Osteocyte (in vitro differentiated cells): ENCODE results near the gene PKDREJ. TPM values are rescaled to one million over a fixed set of nuclear protein-coding genes. Genes with fewer than 3 reads are reported as not detected.

Experiments used
- DNase-seq: peaks from one replicate; pipeline ENCODE4 v3.0.0; 2021; ENCODE audit warnings: mixed read lengths; ENCODE audit not compliant: unreplicated experiment; ENCODE audit errors: extremely low spot score
- H3K27ac Mint-ChIP-seq: one replicate; pipeline ENCODE4 v1.8.0; 2021; ENCODE audit warnings: mild to moderate bottlenecking, mixed read lengths; ENCODE audit not compliant: unreplicated experiment
- H3K27me3 Mint-ChIP-seq: one replicate; pipeline ENCODE4 v1.8.0; 2021; ENCODE audit warnings: mixed read lengths; ENCODE audit not compliant: unreplicated experiment
- H3K36me3 Mint-ChIP-seq: one replicate; pipeline ENCODE4 v1.8.0; 2021; ENCODE audit warnings: mixed read lengths; ENCODE audit not compliant: unreplicated experiment
- H3K4me1 Mint-ChIP-seq: one replicate; pipeline ENCODE4 v1.8.0; 2021; ENCODE audit warnings: mixed read lengths; ENCODE audit not compliant: unreplicated experiment
- H3K4me3 Mint-ChIP-seq: one replicate; pipeline ENCODE4 v1.8.0; 2021; ENCODE audit warnings: mild to moderate bottlenecking, moderate library complexity, mixed read lengths; ENCODE audit not compliant: unreplicated experiment
- H3K9me3 Mint-ChIP-seq: one replicate; pipeline ENCODE4 v1.8.0; 2021; ENCODE audit warnings: mixed read lengths; ENCODE audit not compliant: unreplicated experiment
- total RNA-seq: library from RNA; stranded (reverse); gene quantifications from 2 replicates; pipeline ENCODE4 v1.2.1, GENCODE V29; 2021
- TF ChIP-seq, protein P1 (sequence below): fragments of 200-600 bp; sonication (generic); IDR thresholded peaks from 2 replicates; pipeline ENCODE4 v1.5.0; 2021; ENCODE audit warnings: antibody characterized with exemption, mild to moderate bottlenecking, moderate library complexity

PKDREJ gene
- total RNA-seq, 1 donor from 2014 or later: not detected

DNA sequence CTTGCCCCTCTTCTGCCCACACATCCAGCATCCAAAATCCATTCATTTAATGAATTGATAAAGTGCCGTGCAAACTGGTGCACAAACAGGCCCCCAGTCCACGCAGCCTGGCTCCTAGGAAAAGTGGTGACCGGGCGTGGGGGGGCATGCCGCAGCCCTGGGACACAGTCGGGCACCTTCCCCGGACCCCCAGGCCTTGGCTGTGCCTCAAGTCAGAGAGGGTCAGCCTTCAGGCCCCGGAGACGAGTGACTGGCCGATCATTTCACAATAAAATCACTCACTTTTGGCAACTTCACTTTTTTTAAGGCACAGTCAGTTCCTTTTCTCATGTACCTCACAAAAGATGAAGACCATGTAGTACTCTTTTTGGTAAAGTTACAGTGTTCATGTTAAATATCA, 21.1 kb downstream of the PKDREJ start:
- H3K4me1 Mint-ChIP-seq: peaks cover 6% of the 10 kb centered on the region
- H3K9me3 Mint-ChIP-seq: no peaks in the 10 kb centered on the region
- H3K4me3 Mint-ChIP-seq: no peak overlapping the region
- no peak for DNase-seq
- H3K36me3 Mint-ChIP-seq: peaks cover 12% of the 10 kb centered on the region
- TF ChIP-seq, protein P1, sequence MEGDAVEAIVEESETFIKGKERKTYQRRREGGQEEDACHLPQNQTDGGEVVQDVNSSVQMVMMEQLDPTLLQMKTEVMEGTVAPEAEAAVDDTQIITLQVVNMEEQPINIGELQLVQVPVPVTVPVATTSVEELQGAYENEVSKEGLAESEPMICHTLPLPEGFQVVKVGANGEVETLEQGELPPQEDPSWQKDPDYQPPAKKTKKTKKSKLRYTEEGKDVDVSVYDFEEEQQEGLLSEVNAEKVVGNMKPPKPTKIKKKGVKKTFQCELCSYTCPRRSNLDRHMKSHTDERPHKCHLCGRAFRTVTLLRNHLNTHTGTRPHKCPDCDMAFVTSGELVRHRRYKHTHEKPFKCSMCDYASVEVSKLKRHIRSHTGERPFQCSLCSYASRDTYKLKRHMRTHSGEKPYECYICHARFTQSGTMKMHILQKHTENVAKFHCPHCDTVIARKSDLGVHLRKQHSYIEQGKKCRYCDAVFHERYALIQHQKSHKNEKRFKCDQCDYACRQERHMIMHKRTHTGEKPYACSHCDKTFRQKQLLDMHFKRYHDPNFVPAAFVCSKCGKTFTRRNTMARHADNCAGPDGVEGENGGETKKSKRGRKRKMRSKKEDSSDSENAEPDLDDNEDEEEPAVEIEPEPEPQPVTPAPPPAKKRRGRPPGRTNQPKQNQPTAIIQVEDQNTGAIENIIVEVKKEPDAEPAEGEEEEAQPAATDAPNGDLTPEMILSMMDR: no peak
- no peak overlapping the region for H3K27ac Mint-ChIP-seq
- no peaks in the 10 kb centered on the region for H3K27me3 Mint-ChIP-seq

DNA sequence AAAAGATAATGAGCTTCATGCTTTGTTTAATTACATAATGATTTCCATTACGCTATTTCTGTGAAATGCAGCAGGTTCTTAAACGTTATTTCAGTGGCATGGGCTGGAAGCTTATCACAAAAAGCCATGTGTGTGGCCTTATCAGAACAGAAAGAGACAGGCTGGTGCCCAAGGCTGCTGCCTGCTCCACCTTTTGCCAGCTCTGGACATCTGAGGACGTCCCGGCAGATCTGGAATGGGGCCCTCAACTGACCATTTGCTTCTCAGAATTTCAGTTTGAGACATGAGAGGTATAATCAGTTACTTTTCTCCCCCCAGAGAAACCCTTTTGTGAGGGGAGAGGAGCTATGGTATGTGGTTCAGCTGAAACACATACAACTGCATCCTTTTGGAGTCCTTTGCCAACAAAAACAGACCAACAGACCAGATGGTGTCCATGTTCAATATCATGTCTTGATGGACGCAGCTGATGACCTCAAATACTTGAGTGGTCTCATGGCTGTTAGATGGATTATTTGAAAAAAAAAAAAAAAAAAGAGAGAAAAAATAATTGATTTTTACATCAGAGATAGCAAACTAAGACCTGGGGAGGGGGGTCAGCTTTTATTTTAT, 21.6 kb downstream of the PKDREJ start:
- DNase-seq: no peak
- Mint-ChIP-seq H3K4me3 (no peak overlapping the region), H3K36me3 (peaks cover 18% of the 10 kb centered on the region), H3K4me1 (peaks cover 5% of the 10 kb centered on the region), H3K27ac (no peak overlapping the region), H3K9me3 (no peaks in the 10 kb centered on the region), H3K27me3 (no peaks in the 10 kb centered on the region)
- TF ChIP-seq, protein P1: no peak

DNA sequence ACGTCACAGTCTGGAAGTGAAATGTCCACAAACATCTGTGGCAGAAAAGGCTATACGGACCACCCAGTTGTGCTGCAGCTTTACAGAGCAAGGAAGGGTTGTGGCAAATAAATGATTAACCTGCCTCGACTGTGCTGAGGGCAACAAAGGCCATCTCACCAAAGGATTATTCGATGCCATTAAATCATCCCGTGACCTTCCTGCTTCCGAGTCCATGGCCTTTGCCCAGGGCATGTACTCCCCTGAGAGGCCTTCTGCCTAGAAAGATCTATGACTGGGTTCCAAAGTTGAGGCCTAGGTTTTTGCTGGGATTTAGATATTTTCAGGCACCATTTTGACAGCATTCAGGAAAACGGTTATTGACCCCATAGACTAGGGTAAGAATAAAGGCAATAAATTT, 22.2 kb downstream of the PKDREJ start:
- TF ChIP-seq, protein P1: no peak
- Mint-ChIP-seq H3K9me3 (no peaks in the 10 kb centered on the region), H3K27ac (no peak overlapping the region), H3K27me3 (no peaks in the 10 kb centered on the region), H3K4me3 (no peak overlapping the region), H3K36me3 (peaks cover 19% of the 10 kb centered on the region), H3K4me1 (peaks cover 4% of the 10 kb centered on the region)
- no peak for DNase-seq

DNA sequence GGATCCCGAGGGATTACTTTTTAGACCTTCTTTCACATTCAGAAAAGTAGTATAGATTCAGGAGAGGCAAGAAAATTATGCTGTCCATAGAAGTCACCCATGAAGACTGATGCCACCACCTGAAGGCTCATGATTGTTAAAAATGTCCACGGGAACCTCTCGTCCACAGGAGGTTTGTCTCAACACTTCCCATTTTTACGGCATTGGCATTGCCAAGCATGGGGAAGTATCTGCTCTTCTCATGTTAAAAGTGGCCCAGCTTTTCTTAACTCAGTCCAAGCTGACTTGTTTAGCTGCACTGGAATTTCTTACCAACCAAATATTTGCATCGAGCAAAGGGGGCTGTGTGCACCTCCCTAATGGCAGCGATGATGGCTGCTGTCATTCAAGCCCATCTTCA, 22.6 kb downstream of the PKDREJ start:
- H3K36me3 Mint-ChIP-seq: peaks cover 22% of the 10 kb centered on the region
- DNase-seq: no peak
- no peak overlapping the region for H3K27ac Mint-ChIP-seq
- H3K4me1 Mint-ChIP-seq: peaks cover 4% of the 10 kb centered on the region
- no peak overlapping the region for H3K4me3 Mint-ChIP-seq
- no peaks in the 10 kb centered on the region for H3K27me3 Mint-ChIP-seq
- TF ChIP-seq, protein P1: no peak
- no peaks in the 10 kb centered on the region for H3K9me3 Mint-ChIP-seq

DNA sequence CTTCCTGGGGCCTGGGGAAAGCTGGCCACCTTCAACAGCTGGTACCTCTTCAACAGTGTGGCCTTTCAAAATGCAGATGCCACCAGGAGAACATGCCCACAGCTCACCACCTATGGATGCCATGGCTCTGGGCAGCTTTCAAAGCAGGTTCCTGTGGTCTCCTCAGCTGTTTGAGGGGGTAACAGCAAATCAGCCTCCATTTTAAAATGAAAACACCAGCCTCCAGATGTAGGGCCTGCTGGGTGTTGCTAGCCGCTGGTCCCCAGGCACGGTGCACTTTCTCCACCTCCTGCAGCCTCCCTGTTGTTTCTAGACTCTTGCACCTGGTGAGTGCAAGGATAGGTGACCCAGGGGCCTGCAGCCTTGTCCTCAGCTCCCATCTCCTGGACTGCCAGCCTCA, 23.1 kb downstream of the PKDREJ start:
- H3K9me3 Mint-ChIP-seq: no peaks in the 10 kb centered on the region
- peaks cover 25% of the 10 kb centered on the region for H3K36me3 Mint-ChIP-seq
- H3K27ac Mint-ChIP-seq: no peak overlapping the region
- no peak for DNase-seq
- TF ChIP-seq, protein P1: no peak
- H3K4me1 Mint-ChIP-seq: peaks cover 4% of the 10 kb centered on the region
- H3K4me3 Mint-ChIP-seq: no peak overlapping the region
- no peaks in the 10 kb centered on the region for H3K27me3 Mint-ChIP-seq
